Loucy (cell line): Measurements from ENCODE around the gene CAPN7.
A peak's percentile ranks its signal among the peaks of the same experiment; 100 is the strongest.

Source experiments
- H2AFZ ChIP-seq: fragments of 200-600 bp; sonication (generic); 2 replicates; pipeline ENCODE4 v1.6.0; 2016; ENCODE audit warnings: antibody characterized with exemption, mild to moderate bottlenecking, low read length, moderate library complexity
- H3F3A ChIP-seq: fragments of 200-600 bp; 2 replicates; pipeline ENCODE4 v1.6.0; 2016; ENCODE audit warnings: antibody characterized with exemption, low read depth, mild to moderate bottlenecking
- H3K27me3 ChIP-seq: fragments of 200-600 bp; sonication (generic); 2 replicates; pipeline ENCODE4 v1.6.1; 2014; ENCODE audit warnings: low read length, mild to moderate bottlenecking; ENCODE audit not compliant: insufficient read depth, poor library complexity, severe bottlenecking
- H3K36me3 ChIP-seq: fragments of 200-600 bp; sonication (generic); 2 replicates; pipeline ENCODE4 v1.6.1; 2016; ENCODE audit warnings: low read length; ENCODE audit not compliant: insufficient read depth
- H3K4me1 ChIP-seq: fragments of 200-600 bp; sonication (generic); 2 replicates; pipeline ENCODE4 v1.5.1; 2014; ENCODE audit warnings: low read length, mild to moderate bottlenecking; ENCODE audit not compliant: insufficient read depth, poor library complexity, severe bottlenecking
- H3K4me2 ChIP-seq: fragments of 200-600 bp; sonication (generic); 2 replicates; pipeline ENCODE4 v1.6.0; 2014; ENCODE audit warnings: antibody characterized with exemption, low read length, low read depth, mild to moderate bottlenecking; ENCODE audit not compliant: poor library complexity, severe bottlenecking
- H3K4me3 ChIP-seq: fragments of 200-600 bp; sonication (generic); 2 replicates; pipeline ENCODE4 v1.5.1; 2014; ENCODE audit warnings: low read length, mild to moderate bottlenecking, mixed read lengths; ENCODE audit not compliant: poor library complexity, severe bottlenecking
- H3K79me2 ChIP-seq: fragments of 200-600 bp; sonication (generic); 2 replicates; pipeline ENCODE4 v1.6.1; 2014; ENCODE audit warnings: low read length; ENCODE audit not compliant: insufficient read depth
- H3K9ac ChIP-seq: fragments of 200-600 bp; sonication (generic); 2 replicates; pipeline ENCODE4 v1.6.0; 2014; ENCODE audit warnings: mild to moderate bottlenecking, low read depth, low read length, moderate library complexity; ENCODE audit not compliant: poor library complexity, severe bottlenecking
- H3K9me2 ChIP-seq: fragments of 200-600 bp; sonication (generic); replicated peaks from 2 replicates; pipeline ENCODE4 v1.6.1; 2016; ENCODE audit warnings: low read depth, low read length, mixed read lengths
- H3K9me3 ChIP-seq: fragments of 200-600 bp; sonication (generic); 2 replicates; pipeline ENCODE4 v1.6.1; 2014; ENCODE audit warnings: mild to moderate bottlenecking, antibody characterized with exemption, low read length, low read depth; ENCODE audit not compliant: insufficient read depth
- H4K20me1 ChIP-seq: fragments of 200-600 bp; sonication (generic); 2 replicates; pipeline ENCODE4 v1.6.0; 2014; ENCODE audit warnings: antibody characterized with exemption, low read length, mild to moderate bottlenecking; ENCODE audit not compliant: insufficient read depth, poor library complexity, severe bottlenecking
- EZH2phosphoT487 ChIP-seq: fragments of 200-600 bp; IDR thresholded peaks from 2 replicates; pipeline ENCODE4 v1.6.1; 2018; ENCODE audit warnings: antibody characterized with exemption, mild to moderate bottlenecking, moderate library complexity, borderline replicate concordance
- TF ChIP-seq, protein P1 (sequence below): fragments of 200-600 bp; sonication (generic); conservative IDR thresholded peaks from 2 replicates; pipeline ENCODE4 v1.5.1; 2014; ENCODE audit warnings: mild to moderate bottlenecking, antibody characterized with exemption, low read length

CAPN7 gene

GRCh38 chr3:15269091-15269989, 63.3 kb downstream of the CAPN7 start:
- no peak overlapping the region for H3K4me2 ChIP-seq
- TF ChIP-seq, protein P1, sequence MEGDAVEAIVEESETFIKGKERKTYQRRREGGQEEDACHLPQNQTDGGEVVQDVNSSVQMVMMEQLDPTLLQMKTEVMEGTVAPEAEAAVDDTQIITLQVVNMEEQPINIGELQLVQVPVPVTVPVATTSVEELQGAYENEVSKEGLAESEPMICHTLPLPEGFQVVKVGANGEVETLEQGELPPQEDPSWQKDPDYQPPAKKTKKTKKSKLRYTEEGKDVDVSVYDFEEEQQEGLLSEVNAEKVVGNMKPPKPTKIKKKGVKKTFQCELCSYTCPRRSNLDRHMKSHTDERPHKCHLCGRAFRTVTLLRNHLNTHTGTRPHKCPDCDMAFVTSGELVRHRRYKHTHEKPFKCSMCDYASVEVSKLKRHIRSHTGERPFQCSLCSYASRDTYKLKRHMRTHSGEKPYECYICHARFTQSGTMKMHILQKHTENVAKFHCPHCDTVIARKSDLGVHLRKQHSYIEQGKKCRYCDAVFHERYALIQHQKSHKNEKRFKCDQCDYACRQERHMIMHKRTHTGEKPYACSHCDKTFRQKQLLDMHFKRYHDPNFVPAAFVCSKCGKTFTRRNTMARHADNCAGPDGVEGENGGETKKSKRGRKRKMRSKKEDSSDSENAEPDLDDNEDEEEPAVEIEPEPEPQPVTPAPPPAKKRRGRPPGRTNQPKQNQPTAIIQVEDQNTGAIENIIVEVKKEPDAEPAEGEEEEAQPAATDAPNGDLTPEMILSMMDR: no peak
- TF ChIP-seq EZH2phosphoT487: no peak
- peaks cover 49% of the 10 kb centered on the region for H3K4me1 ChIP-seq
- H3K27me3 ChIP-seq: no peaks in the 10 kb centered on the region
- peaks cover 36% of the 10 kb centered on the region; the same call in 1 of the 2 replicates for H3K36me3 ChIP-seq
- no peak overlapping the region for H3K4me3 ChIP-seq
- H4K20me1 ChIP-seq: no peaks in the 10 kb centered on the region
- peaks cover 8% of the 10 kb centered on the region; the same call in 1 of the 2 replicates for H3K79me2 ChIP-seq
- H3K9me2 ChIP-seq: no peaks in the 10 kb centered on the region
- H3K9me3 ChIP-seq: no peaks in the 10 kb centered on the region
- no peak overlapping the region for H3K9ac ChIP-seq
- H3F3A ChIP-seq: no peaks in the 10 kb centered on the region
- no peak overlapping the region for H2AFZ ChIP-seq

DNA sequence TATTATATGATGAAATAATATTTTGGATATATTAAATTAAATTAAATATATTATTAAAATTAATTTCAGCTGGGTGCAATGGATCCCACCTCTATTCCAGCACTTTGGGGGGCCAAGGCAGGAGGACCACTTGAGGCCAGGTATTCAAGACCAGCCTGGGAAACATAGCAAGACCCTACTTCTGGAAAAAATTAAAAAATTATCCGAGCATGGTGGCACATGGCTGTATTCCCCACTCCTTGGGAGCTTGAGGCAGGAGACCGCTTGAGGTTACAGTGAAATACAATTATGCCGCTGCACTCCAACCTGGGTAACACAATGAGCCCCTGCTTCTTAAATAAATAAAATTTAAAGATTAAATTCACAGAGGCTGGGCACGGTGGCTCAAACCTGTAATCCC, 65.0 kb downstream of the CAPN7 start:
- H3K4me3 ChIP-seq: no peak overlapping the region
- peak overlapping the region; percentile 75 for H3K4me2 ChIP-seq
- H3F3A ChIP-seq: no peaks in the 10 kb centered on the region
- TF ChIP-seq, protein P1: no peak
- no peak for TF ChIP-seq EZH2phosphoT487
- H3K27me3 ChIP-seq: no peaks in the 10 kb centered on the region
- H3K4me1 ChIP-seq: peaks cover 53% of the 10 kb centered on the region
- H3K9ac ChIP-seq: no peak overlapping the region
- peaks cover 13% of the 10 kb centered on the region; the same call in 1 of the 2 replicates for H3K79me2 ChIP-seq
- peaks cover 29% of the 10 kb centered on the region; the same call in 1 of the 2 replicates for H3K36me3 ChIP-seq
- H4K20me1 ChIP-seq: no peaks in the 10 kb centered on the region
- no peaks in the 10 kb centered on the region for H3K9me2 ChIP-seq
- no peak overlapping the region for H2AFZ ChIP-seq
- H3K9me3 ChIP-seq: no peaks in the 10 kb centered on the region

DNA sequence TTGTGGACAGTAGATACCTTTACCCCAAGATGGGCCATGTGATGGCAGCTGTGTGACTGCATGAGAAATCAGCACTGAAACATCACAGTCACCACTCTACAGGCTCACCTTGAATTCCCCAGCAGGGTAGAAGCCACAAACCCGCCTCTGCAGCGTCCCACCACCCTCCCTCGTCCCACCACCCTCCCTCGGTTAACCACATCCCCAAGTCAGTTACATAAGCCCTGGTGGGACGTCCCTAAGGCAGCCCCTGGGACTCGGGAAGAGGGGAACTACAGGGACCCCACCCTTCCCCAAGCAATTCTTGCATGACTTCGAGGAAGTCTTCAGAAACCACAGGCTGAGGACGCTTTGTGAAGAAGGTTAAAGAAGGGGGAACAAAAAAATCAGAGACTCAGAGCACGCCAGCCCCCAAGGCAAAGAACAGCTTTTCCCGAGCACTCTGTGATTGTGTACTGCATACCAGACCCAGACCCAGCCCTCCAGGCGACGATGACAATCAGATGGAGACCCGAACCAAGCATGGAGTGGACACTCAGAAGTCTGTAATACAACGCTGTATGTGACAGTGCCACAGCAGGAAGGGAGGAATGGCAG, 65.8 kb downstream of the CAPN7 start:
- Histone ChIP-seq H3K36me3 (peaks cover 21% of the 10 kb centered on the region; the same call in 1 of the 2 replicates), H3K4me2 (peak overlapping the region; percentile 75), H3K9me3 (no peaks in the 10 kb centered on the region), H3F3A (no peaks in the 10 kb centered on the region), H3K4me3 (peak overlapping the region; percentile 49), H3K9me2 (no peaks in the 10 kb centered on the region), H3K9ac (no peak overlapping the region), H2AFZ (no peak overlapping the region), H3K4me1 (peaks cover 59% of the 10 kb centered on the region), H4K20me1 (no peaks in the 10 kb centered on the region), H3K27me3 (no peaks in the 10 kb centered on the region), H3K79me2 (peaks cover 17% of the 10 kb centered on the region; the same call in 1 of the 2 replicates)
- TF ChIP-seq, protein P1: no peak
- TF ChIP-seq EZH2phosphoT487: peak; percentile 38; the same call in 1 of the 2 replicates
